ENCODE measurements around the gene PLA2G15.

Gene PLA2G15

DNA sequence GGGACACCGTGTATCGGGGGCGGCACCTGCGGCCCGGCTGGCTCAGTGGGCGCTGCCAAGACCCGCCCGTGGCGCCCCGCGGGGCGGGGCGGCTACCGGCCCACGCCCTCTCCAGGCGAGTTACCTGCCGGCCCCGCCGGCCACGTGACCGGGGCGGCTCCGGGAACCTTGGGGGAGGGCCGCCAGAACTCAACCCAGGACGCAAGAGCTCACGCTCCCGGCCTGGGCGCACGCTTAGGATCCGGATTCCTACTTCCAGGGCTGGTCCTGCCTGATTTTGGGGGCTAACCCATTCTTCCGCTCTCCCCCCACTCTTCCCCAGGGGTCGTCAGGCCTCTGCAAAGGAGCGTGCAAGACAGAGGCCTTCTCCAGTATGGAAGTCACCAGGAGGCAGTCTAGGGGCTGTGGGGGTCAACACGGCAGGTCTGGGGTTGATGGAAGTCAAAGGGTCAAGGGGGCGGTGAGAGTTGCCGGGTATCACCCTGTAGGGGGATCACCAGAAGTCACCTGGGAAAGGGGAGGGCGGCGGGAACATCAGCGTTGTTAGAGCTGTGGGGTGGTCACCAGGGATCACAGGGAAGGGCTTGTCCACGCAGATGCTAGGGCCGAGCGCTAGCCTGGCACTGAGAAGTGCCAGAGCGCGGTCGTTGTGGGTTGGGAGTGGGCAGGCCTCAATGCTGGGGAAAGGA is 8.9 kb upstream of the PLA2G15 start:
- TF ChIP-seq GATA2 (IDR thresholded peaks at IDR 0.05; ENCODE audit: low read depth, low read length) (no peak), GATA3 (IDR thresholded peaks at IDR 0.05; ENCODE audit: low read depth, low read length) (no peak)

DNA sequence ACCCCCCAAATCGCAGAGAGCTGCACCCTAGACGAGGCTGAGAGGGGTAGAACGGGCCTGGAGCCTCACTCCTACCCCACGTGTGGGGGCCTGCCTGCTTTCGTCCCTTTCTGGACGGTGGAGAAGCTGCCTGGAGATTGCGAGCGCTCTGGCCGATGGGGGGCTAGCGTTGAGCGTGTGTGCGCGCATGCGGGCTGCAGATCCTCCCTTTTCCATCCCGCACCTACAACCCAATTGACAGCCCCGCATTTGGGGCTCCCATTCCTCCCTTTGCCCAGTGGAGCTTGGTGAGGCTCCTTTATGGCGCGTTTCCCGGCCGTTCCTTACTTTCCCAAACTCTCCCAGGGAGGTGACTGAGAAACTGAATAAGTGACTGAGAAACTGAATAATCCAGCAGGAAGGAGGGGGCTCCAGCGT is 8.3 kb upstream of the PLA2G15 start:
- TF ChIP-seq GATA2 (IDR thresholded peaks at IDR 0.05; ENCODE audit: low read depth, low read length), result no peak
- TF ChIP-seq GATA3 (IDR thresholded peaks at IDR 0.05; ENCODE audit: low read depth, low read length), result no peak

DNA sequence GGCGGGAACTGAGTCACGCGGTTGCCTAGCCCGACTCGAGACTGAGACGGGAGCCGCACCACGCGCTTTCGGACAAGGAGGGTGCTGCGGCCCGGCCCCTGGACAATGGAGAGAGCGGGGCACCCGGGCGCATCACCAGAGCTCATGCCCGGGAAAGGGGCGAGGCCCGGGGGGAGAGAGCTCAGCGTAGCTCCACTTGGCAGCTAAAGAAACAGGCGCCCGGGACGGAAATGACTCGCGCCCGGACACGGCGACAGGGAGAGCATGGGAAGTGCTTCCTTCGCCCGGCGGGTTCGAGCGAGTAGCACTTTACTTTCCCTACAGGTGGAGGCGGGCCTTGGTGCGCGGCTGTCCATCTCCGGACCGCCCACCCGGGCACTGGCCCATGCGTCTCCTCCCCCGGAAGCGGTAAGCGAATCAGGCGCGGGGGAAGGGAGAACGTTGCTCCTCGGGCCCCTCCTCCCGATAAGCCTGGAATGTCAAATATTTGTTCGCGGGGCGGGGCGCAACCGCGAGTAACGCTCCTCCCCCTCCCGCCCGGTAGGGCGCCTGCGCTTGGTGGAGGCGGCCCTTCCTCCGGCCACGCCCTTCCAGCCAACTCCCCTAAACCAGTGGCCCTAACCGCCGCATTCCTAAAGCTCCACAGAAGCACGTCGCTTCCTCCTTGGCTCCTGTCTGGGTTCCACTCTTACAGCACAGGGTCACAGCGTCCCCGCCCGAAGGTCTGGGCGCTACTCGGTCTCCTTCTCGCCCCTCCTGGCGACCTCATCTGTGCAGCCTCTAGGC is 7.7 kb upstream of the PLA2G15 start:
- TF ChIP-seq GATA3 (IDR thresholded peaks at IDR 0.05; ENCODE audit: low read depth, low read length) (no peak), GATA2 (IDR thresholded peaks at IDR 0.05; ENCODE audit: low read depth, low read length) (peak; percentile 70)

DNA sequence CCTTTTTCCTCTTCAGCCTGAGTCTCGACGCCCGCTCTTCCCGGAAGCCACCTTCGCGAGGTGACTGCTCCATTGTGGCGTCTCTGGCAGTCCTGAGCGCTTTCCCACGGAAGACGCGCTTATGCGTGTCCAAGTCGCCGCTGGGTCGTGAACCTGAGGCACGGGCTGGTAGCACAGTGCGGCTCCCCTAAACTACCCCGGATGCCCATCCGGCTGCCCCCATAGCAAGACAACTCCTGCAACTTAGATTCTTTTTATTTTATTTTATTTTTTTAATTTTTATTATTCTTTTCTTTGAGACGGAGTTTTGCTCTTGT is 7.2 kb upstream of the PLA2G15 start:
- TF ChIP-seq GATA3 (IDR thresholded peaks at IDR 0.05; ENCODE audit: low read depth, low read length), result no peak
- TF ChIP-seq GATA2 (IDR thresholded peaks at IDR 0.05; ENCODE audit: low read depth, low read length), result no peak

DNA sequence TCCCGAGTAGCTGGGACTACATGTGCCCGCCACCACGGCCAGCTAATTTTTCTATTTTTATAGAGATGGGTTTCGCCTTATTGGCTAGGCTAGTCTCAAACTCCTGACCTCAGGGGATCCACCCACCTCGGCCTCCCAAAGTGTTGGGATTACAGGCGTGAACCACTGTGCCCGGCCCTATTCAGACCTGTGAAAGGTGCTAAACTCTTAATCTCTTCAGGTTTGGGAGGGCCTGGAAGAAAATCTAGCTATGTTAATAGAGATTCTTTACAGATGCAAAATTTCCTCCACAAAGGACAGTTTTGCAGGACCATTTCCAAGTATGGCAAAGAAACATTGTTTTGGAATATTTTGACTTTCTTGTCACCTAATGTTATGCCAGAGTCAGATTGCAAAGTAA is 3.1 kb upstream of the PLA2G15 start:
- TF ChIP-seq GATA2 (IDR thresholded peaks at IDR 0.05; ENCODE audit: low read depth, low read length), result no peak
- no peak for TF ChIP-seq GATA3 (IDR thresholded peaks at IDR 0.05; ENCODE audit: low read depth, low read length)

DNA sequence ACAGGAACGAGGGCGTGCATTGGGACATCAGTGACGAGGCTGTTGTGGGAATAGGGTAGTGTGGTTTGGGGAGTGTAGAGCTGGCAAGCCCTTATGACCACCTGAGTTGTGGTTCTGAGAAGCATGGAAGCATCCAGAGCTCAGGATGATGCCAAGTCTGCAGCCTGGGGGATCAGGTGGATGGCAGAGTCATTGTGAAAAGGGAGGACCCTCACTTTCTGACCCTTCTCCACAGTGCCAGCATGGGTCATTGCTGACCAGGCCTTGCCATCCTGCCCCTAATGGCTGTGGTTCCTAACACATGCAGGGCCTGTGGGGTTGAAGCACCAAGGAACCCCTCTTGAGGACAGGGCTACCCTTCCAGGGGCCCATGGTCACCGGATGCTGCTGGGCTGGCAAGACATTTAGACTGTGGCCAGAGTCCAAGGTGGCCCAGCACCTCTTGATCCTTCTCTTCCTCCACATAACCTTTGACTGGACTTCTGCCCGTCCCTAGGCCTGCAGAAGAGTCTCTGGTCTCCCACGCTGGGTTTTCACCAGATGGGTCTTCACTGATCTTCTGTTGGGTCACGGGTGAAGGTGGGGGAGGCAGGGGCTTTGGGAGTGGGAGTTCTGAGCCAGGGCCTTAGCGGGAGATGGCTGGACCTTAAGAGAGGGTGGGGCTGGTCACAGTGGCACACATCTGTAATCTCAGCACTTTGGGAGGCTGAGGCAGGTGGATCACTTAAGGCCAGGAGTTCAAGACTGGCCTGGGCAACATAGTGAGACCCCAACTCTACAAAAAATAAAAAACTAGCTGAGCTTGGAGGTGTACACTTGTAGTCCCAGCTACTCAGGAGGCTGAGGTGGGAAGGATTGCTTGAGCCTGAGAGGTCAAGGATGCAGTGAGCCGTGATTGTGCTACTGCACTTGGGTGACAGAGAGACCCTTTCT is 2.0 kb upstream of the PLA2G15 start:
- TF ChIP-seq GATA2 (IDR thresholded peaks at IDR 0.05; ENCODE audit: low read depth, low read length) (no peak), GATA3 (IDR thresholded peaks at IDR 0.05; ENCODE audit: low read depth, low read length) (no peak)

DNA sequence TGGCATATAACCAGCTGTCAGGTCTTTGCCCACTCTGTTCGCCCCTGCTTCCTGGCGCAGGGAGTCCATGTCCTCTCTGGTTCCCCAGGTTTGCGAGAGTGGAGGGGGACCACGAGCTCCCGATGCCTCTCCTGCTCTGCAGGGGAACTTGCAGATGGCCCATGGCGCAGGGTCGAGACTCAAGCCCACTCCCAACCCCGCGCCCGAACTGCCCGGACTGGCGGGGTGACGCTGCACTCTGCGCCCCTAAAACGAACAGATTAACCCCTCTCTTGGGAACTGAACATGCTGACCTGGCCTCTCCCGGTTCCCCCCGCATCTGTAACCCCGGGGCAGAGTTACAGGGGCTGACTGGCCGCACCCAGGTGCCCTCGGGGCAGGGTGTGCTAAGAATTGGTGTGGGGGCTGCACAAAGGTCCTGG is 681 bp upstream of the PLA2G15 start:
- TF ChIP-seq GATA2 (IDR thresholded peaks at IDR 0.05; ENCODE audit: low read depth, low read length) (no peak), GATA3 (IDR thresholded peaks at IDR 0.05; ENCODE audit: low read depth, low read length) (no peak)

DNA sequence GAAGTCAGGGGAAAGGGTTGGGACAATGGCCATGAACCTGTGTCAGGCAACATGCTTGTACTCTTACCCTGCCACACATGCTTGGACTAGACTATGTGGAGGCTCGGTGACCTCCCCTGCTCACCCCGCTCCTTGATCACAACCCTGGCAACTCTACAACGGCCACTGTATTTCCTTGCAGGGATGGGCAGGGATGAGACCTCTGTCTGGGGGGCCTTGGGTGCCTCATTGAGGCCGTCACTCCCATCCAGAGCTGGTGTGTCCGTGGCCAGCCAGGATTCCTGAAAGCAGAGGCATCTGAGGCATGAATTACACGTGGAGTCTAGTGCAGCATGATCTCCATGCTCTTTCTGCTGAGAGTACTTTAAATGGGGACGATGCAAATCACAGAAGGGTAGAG is 948 bp downstream of the PLA2G15 start:
- TF ChIP-seq GATA2 (IDR thresholded peaks at IDR 0.05; ENCODE audit: low read depth, low read length) (no peak), GATA3 (IDR thresholded peaks at IDR 0.05; ENCODE audit: low read depth, low read length) (no peak)

DNA sequence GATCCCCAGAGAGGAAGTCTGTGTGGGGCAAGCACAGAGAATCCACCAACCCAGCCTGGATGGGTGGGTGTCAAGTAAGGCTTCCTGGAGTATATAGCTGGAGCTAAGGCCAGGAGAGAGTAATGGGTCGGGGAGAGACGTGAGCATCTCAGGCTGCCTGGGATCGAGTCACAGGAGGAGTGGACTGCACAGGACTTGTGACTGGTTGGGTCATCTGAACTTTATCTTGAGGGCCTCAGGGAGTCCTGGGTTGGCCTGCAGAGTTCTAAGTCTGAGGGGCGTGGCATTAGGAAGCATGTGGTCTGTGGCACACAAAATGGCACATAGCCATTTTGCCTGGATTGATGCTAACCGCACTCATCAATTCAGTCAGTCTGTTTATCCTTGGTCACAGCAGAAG is 1.5 kb downstream of the PLA2G15 start:
- TF ChIP-seq GATA3 (IDR thresholded peaks at IDR 0.05; ENCODE audit: low read depth, low read length) (no peak), GATA2 (IDR thresholded peaks at IDR 0.05; ENCODE audit: low read depth, low read length) (no peak)

DNA sequence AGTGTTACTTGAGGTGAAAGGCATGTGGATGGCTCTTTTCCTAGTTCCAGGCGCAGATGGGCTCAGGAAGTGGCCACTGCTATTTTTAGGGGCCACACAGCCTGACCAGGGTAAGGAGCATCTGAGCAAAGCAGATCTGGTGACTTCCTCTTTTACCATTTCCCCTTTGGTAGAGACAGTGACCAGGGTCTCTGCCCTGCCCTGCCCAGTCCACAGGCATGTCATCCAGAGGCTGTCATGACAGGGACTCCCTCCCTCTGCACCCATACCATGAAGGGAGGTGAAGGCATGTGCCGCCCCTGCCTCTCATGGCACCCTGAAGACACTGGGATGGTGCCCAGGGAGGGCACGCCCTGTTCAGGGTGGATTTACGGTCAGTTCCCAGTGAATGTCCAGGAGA is 2.2 kb downstream of the PLA2G15 start:
- no peak for TF ChIP-seq GATA3 (IDR thresholded peaks at IDR 0.05; ENCODE audit: low read depth, low read length)
- TF ChIP-seq GATA2 (IDR thresholded peaks at IDR 0.05; ENCODE audit: low read depth, low read length), result no peak

DNA sequence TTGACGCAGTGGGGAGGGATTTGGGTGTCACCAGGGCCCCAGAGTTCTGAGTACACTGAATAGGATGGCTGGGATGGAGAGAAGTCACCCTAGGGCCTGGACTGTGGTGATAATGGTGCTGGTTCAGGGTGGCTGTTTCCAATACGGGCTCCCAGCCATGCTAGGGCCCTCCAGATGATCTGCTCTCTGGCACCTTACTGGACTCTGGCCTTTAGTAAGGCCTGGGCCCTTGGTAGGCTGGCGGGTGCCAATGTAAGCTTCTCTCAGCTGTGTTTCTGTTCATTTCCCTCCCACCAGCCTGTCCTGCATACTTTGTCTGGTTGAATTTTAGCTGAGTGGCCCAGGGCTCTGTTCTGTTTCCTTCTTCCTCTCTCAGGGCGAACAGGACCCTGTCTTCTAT is 2.8 kb downstream of the PLA2G15 start:
- TF ChIP-seq GATA3 (IDR thresholded peaks at IDR 0.05; ENCODE audit: low read depth, low read length), result no peak
- no peak for TF ChIP-seq GATA2 (IDR thresholded peaks at IDR 0.05; ENCODE audit: low read depth, low read length)

DNA sequence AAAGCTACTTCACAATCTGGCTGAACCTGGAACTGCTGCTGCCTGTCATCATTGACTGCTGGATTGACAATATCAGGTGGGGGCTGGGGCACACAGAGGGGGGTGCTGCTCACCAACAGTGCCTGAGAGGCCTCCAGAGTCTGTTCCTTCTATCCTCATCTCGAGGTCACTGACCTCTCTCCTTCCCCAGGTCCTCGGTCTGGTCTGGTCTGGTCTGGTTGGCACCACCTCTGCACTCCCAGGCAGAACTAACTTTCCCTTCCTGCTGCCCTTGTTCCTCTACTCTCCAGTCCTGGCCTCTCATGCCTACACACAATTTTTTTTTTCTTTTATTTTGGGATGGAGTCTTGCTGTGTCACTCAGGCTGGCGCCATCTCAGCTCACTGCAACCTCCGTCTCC is 4.2 kb downstream of the PLA2G15 start:
- TF ChIP-seq GATA2 (IDR thresholded peaks at IDR 0.05; ENCODE audit: low read depth, low read length) (no peak), GATA3 (IDR thresholded peaks at IDR 0.05; ENCODE audit: low read depth, low read length) (no peak)

DNA sequence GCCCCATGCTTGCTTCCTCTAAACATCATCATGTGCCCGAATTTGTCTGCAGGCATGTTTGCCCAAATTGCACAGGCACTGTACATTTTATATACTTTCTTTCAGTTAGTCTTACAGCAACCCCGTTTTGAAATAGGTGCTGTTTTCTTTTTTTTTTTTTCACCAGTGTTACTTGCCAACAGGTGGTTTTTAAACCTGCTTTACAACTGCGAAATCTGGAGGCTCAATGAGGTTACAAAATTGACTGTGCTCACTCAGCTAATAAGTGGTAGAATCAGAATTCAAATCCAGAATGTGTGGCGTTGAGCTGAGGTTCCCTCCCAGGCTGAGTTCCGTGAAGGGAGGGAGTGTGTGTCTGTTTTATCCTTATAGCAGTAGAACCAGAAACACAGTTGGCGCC is 5.8 kb downstream of the PLA2G15 start:
- TF ChIP-seq GATA2 (IDR thresholded peaks at IDR 0.05; ENCODE audit: low read depth, low read length) (no peak), GATA3 (IDR thresholded peaks at IDR 0.05; ENCODE audit: low read depth, low read length) (no peak)

DNA sequence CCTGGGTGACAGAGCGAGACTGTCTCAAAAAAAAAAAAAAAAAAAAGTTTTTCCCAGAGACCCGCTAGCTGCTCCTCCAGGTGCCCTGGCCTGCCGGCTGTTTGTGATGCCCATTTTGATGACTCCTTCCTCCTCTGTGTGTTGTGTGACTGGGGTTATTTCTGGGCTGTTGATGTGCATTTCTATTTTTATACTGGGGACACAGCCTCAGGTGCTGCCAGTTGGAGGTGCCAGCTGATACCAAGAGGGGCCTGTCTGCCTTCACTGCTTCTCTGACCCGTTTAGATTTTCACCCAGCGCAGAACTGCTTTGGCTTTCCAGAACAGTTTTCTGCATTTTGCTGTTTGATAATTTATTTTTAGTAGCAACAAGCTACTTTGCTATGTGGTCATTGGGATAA is 6.7 kb downstream of the PLA2G15 start:
- TF ChIP-seq GATA2 (IDR thresholded peaks at IDR 0.05; ENCODE audit: low read depth, low read length) (no peak), GATA3 (IDR thresholded peaks at IDR 0.05; ENCODE audit: low read depth, low read length) (no peak)
